GM20431 (cell line): ENCODE measurements around the gene FRY.

Experiments used
- in situ Hi-C: fragments of 300-500 bp; cut with MseI, MboI; formaldehyde crosslinking; loops from one replicate; pipeline ENCODE4 v1.15.0; 2020; ENCODE audit warnings: low sequenced_read_pairs; ENCODE audit not compliant: unreplicated experiment

The FRY gene

GRCh38 chr13:32314271-32315237 lies 283.0 kb downstream of the FRY start:
- in situ Hi-C loops, result loop anchor here (25.0 kb wide), 2 partner anchors 302 to 402 kb away; no protein-coding TSS in a partner anchor

- in situ Hi-C loops, result loop anchor here (25.0 kb wide), 2 partner anchors 303 to 403 kb away; no protein-coding TSS in a partner anchor
Observed at GRCh38 chr13:32315238-32316027, 283.9 kb downstream of the FRY start, which contains the start of the genes BRCA2 and ZAR1L. TSS of gene BRCA2 (plus strand) at chr13:32315508. CDS start at chr13:32316461, 953 bp downstream. TSS of gene ZAR1L (minus strand) at chr13:32315363. CDS start at chr13:32311925, 3,438 bp downstream.

GRCh38 chr13:32316028-32316339 lies 284.4 kb downstream of the FRY start:
- in situ Hi-C loops, result loop anchor here (25.0 kb wide), 2 partner anchors 304 to 404 kb away; no protein-coding TSS in a partner anchor

GRCh38 chr13:32316501-32316900 lies 284.9 kb downstream of the FRY start:
- in situ Hi-C loops, result loop anchor here (25.0 kb wide), 2 partner anchors 304 to 404 kb away; no protein-coding TSS in a partner anchor

GRCh38 chr13:32317716-32318465 lies 286.3 kb downstream of the FRY start:
- in situ Hi-C loops, result loop anchor here (25.0 kb wide), 2 partner anchors 306 to 406 kb away; no protein-coding TSS in a partner anchor

GRCh38 chr13:32320528-32320927 lies 289.0 kb downstream of the FRY start:
- in situ Hi-C loops, result loop anchor here (25.0 kb wide), 2 partner anchors 308 to 408 kb away; no protein-coding TSS in a partner anchor

GRCh38 chr13:32323912-32324311 lies 292.3 kb downstream of the FRY start:
- in situ Hi-C loops, result loop anchor here (25.0 kb wide), 2 partner anchors 312 to 412 kb away; no protein-coding TSS in a partner anchor

GRCh38 chr13:32330441-32330840 lies 298.9 kb downstream of the FRY start:
- in situ Hi-C loops, result no loop called here

GRCh38 chr13:32334671-32335070 lies 303.1 kb downstream of the FRY start:
- in situ Hi-C loops, result no loop called here

- in situ Hi-C loops, result no loop called here
Observed at GRCh38 chr13:32340914-32341313, 309.3 kb downstream of the FRY start.

GRCh38 chr13:32347651-32348050 lies 316.1 kb downstream of the FRY start:
- in situ Hi-C loops, result no loop called here
